NCI-H2196 treated with DMSO at 0.1 percent for 48 hours (cell line): ENCODE data around the gene AKNA.
"Not testable (repeated sequence)": the region's sequence is repeated elsewhere in the genome, so short reads cannot be mapped to it uniquely, and the experiment has no call there.

Experiments
- DNase-seq: peaks from one replicate; lab custom pipeline; 2025; ENCODE audit not compliant: unreplicated experiment; lab: John Stamatoyannopoulos, UW

The AKNA gene

DNA sequence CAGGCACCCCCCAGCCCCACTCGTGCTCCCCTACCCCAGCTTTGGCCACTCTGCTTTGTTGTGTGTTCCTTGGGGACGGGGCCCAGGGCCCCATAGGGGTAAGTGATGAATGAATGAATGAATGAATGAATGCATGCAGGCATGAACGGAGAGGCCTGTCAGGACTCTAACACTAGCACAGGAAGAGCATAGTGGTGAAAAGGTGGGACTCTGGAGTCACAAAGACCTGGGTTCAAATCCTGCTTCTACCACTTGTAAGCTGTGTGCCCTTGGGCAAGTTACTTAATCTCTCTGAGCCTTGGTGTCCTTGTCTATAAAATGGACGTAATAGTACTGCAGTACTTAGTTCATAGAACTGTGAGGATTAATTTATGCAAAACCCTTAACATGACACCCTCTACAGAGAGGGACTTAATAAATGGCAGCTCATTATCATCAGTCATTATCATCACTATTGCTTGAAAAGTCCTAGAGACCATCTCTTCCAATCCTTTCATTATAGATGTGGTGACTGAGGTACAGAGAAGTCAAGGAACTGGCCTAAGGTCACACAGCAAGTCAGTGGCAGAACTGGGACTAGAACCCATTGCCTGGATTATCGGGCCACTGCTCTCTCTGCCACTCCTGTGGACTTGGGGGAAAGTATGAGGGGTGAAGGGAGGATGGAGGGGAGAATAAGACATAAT lies 44.9 kb downstream of the AKNA start:
- no peak for DNase-seq

DNA sequence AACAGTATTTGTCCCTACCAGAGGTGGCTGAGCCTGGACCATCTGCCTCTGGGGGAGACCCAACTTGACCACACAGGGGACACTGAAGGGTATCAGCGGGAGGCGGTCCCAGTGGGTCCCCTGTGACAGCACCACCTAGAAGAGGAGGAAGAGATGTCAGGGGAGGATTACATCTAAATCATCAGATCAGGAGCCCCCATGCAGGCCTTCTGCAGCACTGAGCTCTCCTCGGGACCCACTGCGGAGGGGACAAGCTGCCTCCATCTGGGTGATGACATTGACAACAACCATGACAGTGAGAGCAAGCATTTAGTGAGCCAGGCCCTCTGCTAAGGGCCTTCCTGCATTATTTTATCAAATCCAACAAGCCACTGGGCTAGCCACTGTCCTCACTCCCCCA lies 45.8 kb downstream of the AKNA start:
- DNase-seq: no peak

- no peak for DNase-seq
Measured at GRCh38 chr9:114341152-114341830, 46.5 kb downstream of the AKNA start.

GRCh38 chr9:114339130-114339908 lies 48.5 kb downstream of the AKNA start:
- no peak for DNase-seq

- no peak for DNase-seq
Measured at GRCh38 chr9:114338187-114338586, 49.6 kb downstream of the AKNA start.

DNA sequence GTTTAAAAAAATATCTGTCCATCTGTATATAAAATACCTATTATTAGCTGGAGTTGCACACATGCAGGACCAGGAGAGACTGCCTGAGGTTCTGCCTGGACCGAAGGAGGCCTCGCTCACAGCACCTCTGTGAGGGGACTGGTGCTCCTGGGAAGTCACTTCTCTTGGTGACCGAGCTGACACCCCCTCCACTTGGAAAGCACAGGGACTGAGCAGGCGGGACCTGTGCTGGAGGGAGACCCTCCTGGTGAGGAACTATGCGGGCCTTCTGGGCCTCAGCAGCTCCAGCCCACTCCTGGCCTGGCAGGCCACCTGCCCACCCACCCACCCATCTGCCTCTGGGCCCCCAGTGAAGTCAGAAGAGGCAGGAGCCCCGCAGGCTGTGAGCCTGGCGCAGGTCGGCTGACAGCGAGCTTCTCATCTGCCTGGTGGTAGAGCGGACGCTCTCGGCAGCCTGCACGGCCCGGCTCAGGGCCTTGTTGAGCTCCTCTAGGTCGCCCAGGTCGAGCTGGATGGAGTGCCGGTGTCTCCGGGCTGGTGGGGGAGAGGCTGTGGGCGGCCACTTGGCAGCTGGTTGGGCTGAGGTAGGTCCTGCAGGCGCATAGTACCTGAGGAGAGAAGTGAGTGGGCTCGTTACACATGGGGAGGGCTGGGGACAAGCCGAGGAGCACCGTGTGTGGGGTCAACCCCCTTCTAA lies 50.9 kb downstream of the AKNA start:
- DNase-seq: no peak

- no peak for DNase-seq
Measured at GRCh38 chr9:114336157-114336556, 51.6 kb downstream of the AKNA start.

- no peak for DNase-seq
Measured at GRCh38 chr9:114335745-114336144, 52.0 kb downstream of the AKNA start.

DNA sequence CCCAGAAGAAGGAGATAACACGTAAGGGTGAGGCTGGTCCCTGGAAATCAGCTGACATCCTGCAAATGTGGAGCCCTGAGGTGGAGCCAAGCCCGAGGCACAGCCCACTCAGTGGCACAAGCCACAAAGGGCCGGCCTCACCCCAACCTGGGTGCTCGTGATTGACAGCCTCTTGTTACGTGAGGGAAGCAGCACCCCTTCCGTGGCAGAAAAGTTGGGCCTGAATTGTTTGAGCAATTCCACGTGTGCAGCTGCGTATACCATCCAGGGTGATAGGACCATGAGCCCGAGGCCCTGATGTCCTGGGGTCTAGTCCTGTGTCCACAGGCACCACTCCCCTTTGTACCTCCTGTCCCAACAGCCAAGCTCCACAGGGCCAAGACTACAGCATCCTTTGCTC lies 53.3 kb downstream of the AKNA start:
- no peak for DNase-seq

- DNase-seq: not testable (repeated sequence)
Measured at GRCh38 chr9:114333718-114334117, 54.1 kb downstream of the AKNA start.

DNA sequence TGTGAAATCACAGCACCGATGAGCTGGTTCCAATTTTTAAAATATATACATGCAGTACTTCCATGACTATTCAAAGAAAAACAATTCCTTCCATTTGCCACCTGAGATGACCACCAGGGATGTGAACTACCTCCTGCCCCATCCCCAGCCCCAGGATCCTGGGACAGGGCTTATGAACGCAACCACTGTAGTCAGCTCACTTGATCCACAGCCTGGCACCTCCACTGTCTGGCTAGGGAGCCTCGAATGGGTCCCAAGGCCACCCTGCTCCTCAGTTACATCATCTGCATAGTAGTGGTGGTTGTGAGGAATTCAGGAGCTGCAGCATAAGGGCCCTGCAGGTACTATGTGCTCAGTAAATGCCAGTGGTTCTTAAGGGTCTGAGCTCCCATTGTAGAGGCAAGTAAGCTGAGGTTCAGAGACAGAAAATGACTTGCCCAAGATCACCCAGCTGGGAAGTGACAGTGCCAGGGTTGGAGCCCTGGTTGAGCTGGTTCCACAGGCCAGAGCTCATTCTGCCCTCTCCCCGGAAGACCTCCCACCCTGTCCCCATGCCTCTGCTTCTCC lies 55.2 kb downstream of the AKNA start:
- not testable (repeated sequence) for DNase-seq

DNA sequence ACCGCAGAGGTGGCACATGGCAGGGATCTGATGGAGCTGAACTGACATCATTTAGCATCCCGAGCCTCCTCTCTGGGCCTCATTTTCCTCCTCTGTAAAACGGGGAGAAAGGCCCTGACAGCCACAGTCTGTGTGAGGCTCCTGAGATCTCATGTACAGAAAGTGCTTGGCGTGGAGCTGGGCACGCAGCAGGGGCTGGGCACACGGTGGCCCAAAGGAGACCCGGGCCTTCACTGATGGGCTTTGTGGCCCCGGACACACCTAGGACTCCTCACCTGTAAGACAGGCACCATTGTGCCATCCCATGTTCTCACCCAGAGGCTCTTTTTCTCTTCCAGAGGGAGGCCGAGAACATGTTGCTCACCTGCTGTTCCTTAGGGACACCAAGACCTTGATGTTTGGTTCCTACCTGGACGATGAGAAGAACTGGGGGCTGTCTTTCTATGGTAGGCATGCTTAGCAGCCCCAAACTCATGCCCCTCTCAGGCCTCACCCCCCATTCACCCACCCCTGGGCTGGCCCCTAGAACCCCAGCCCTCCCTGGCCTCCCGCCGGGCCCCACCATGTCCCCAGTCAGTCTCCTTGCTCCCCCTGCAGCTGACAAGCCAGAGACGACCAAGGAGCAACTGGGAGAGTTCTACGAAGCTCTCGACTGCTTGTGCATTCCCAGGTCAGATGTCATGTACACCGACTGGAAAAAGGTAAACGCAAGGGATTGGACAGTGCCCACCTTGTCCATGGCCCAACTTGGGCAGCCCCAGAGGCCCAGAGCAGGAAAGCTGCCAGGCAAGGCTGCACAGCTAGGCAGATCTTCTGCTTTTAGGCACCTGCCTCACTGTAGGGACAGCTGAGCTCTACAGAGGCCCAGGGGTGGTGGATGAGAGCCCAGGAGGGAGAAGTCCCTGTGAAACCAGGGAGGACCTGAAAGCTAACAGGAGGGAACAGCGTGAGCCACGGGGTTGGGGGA lies 56.3 kb downstream of the AKNA start:
- DNase-seq: not testable (repeated sequence)

- no peak for DNase-seq
Measured at GRCh38 chr9:114330636-114331035, 57.1 kb downstream of the AKNA start.

DNA sequence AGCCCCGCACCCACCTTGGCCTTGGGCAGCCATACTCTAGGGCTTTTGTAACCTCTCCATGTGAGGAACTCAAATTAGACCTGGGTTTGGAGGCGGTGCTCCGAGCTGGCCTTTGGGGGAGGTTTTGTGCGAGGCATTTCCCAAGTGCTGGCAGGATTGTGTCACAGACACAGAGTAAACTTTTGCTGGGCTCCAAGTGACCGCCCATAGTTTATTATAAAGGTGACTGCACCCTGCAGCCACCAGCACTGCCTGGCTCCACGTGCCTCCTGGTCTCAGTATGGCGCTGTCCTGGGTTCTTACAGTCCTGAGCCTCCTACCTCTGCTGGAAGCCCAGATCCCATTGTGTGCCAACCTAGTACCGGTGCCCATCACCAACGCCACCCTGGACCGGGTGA lies 58.2 kb downstream of the AKNA start, which contains the start of gene ORM2:
Gene ORM2 (plus strand): TSS at position 245 of the 398 bp plus-strand sequence. CDS start 36 bp downstream, at position 281.
- not testable (repeated sequence) for DNase-seq

- not testable (repeated sequence) for DNase-seq
Measured at GRCh38 chr9:114328937-114329624, 58.7 kb downstream of the AKNA start.

GRCh38 chr9:114328357-114328820 lies 59.4 kb downstream of the AKNA start:
- DNase-seq: not testable (repeated sequence)

DNA sequence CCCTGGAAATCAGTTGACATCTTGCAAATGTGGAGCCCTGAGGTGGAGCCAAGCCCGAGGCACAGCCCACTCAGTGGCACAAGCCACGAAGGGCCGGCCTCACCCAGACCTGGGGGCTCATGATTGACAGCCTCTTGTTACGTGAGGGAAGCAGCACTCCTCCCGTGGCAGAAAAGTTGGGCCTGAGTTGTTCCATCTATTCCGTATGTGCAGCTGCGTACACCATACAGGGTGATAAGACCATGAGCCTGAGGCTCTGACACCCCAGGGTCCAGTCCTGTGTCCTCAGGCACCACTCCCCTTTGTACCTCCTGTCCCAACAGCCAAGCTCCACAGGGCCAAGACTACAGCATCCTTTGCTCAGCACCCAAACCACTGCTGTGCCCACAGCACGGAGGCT lies 60.0 kb downstream of the AKNA start:
- no peak for DNase-seq

DNA sequence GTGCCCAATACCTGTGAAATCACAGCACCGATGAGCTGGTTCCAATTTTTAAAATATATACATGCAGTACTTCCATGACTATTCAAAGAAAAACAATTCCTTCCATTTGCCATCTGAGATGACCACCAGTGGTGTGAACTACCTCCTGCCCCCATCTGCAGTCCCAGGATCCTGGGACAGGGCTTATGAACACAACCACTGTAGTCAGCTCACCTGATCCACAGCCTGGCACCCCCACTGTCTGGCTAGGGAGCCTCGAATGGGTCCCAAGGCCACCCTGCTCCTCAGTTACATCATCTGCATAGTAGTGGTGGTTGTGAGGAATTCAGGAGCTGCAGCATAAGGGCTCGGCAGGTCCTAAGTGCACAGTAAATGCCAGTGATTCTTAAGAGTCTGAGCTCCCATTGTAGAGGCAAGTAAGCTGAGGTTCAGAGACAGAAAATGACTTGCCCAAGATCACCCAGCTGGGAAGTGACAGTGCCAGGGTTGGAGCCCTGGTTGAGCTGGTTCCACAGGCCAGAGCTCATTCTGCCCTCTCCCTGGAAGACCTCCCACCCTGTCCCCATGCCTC lies 62.0 kb downstream of the AKNA start:
- DNase-seq: not testable (repeated sequence)

GRCh38 chr9:114324965-114325364 lies 62.8 kb downstream of the AKNA start:
- not testable (repeated sequence) for DNase-seq
